GM19328 (cell line): ENCODE data around the gene CHD9.
"Not testable (repeated sequence)": the region's sequence is repeated elsewhere in the genome, so short reads cannot be mapped to it uniquely, and the experiment has no call there.

ENCODE experiments used
- ATAC-seq: cut with Tn5 transposase; IDR thresholded peaks from one replicate; pipeline ENCODE4 v1.9.1; 2021; ENCODE audit warnings: mild to moderate bottlenecking, moderate library complexity; ENCODE audit not compliant: unreplicated experiment

The CHD9 gene

GRCh38 chr16:53048139-53048915 lies 6.5 kb upstream of the CHD9 start:
- ATAC-seq = no peak

- not testable (repeated sequence) for ATAC-seq
Measured at GRCh38 chr16:53051255-53051654, 3.5 kb upstream of the CHD9 start.

GRCh38 chr16:53052519-53053501 lies 2.0 kb upstream of the CHD9 start, which contains the start of gene CHD9NB:
Gene CHD9NB, minus strand, starts transcription at chr16:53052897. Its CDS starts 8,739 bp downstream, at chr16:53044158.
- ATAC-seq = no peak

GRCh38 chr16:53053967-53054669 lies 673 bp upstream of the CHD9 start:
- peak; percentile 26 for ATAC-seq

GRCh38 chr16:53055541-53056391 lies 975 bp downstream of the CHD9 start:
- ATAC-seq = no peak

GRCh38 chr16:53056392-53056881 lies 1.6 kb downstream of the CHD9 start:
- no peak for ATAC-seq

- ATAC-seq = no peak
Measured at GRCh38 chr16:53057658-53058057, 2.9 kb downstream of the CHD9 start.

GRCh38 chr16:53058441-53058840 lies 3.6 kb downstream of the CHD9 start:
- no peak for ATAC-seq

GRCh38 chr16:53058882-53059281 lies 4.1 kb downstream of the CHD9 start:
- no peak for ATAC-seq

GRCh38 chr16:53059672-53060071 lies 4.9 kb downstream of the CHD9 start:
- ATAC-seq = no peak

GRCh38 chr16:53061256-53061655 lies 6.5 kb downstream of the CHD9 start:
- no peak for ATAC-seq

- ATAC-seq = peak; percentile 86
Measured at GRCh38 chr16:53061701-53062159, 6.9 kb downstream of the CHD9 start.

GRCh38 chr16:53064081-53064578 lies 9.3 kb downstream of the CHD9 start:
- no peak for ATAC-seq

GRCh38 chr16:53065461-53066061 lies 10.8 kb downstream of the CHD9 start:
- ATAC-seq = no peak

- no peak for ATAC-seq
Measured at GRCh38 chr16:53067675-53068074, 12.9 kb downstream of the CHD9 start.

GRCh38 chr16:53068423-53068833 lies 13.6 kb downstream of the CHD9 start:
- peak; percentile 49 for ATAC-seq

GRCh38 chr16:53069772-53070171 lies 15.0 kb downstream of the CHD9 start:
- ATAC-seq = no peak

GRCh38 chr16:53071748-53072301 lies 17.0 kb downstream of the CHD9 start:
- ATAC-seq = peak; percentile 43

- no peak for ATAC-seq
Measured at GRCh38 chr16:53073022-53073421, 18.2 kb downstream of the CHD9 start.
